ENCODE results near the gene TAX1BP3. TPM values are rescaled to one million over a fixed set of nuclear protein-coding genes. Genes with fewer than 3 reads are reported as not detected.

Gene TAX1BP3
- total and polyA plus RNA-seq, 2 donors (not counting 1 experiment from before 2014, with no cell fraction given): 121 to 141 TPM

DNA sequence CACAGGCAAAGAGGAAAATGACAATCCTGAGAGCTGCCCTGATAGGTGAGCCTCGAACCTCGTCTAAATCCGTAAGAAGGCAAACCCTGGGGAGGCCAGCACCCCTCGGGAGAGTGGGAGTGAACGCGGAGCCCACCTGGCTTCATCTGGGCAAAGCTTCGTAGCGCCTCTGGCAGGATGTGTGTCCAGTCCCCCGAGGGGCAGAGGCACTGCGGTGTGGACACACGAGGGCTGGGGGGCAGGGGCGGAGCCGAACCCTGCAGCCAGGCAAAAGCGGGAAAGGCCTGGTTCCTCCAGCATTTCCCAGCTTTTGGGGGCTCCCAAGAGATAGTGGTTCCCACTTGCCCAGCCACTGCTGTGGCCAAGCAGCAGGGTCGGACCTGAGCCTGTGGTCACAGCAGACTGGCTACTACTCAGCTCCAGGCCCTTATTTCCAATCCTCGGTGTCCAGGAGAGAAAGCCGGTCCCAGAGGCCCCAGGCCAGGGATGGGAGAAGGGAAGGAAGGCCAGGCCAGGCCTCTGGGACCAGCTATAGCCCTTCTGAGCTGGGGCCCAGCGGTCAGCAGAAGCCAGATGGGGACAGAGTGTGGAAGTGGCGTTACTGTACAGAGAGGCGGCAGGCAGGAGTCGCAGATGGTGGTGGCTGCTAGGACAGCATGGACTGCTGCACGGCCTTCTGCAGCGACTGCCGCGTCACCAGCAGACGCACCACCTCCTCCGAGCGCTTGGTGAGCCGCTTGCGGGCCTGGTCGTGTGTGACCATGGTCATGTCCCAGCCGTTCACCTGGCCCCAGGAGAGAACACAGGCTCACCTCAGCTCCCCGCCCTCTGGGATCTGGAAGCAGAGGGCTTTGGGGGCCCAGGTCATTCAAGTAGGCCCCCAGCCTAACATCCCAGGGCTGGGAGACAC, 5.0 kb downstream of the TAX1BP3 start:
- no peak for DNase-seq (ENCODE audit: low read depth in 2 of 2)
- peaks cover 22% of the 10 kb centered on the region for H3K4me1 ChIP-seq (ENCODE audit: control insufficient read depth, extremely low read depth, insufficient read depth, low read length)
- no peaks in the 10 kb centered on the region for H4K20me1 ChIP-seq (ENCODE audit: control insufficient read depth, extremely low read depth, insufficient read depth, low read length)
- H3K79me2 ChIP-seq (ENCODE audit: control insufficient read depth, insufficient read depth, low read length): peaks cover 30% of the 10 kb centered on the region
- H3K27me3 ChIP-seq (ENCODE audit: control insufficient read depth, insufficient read depth, low read length): no peaks in the 10 kb centered on the region
- H3K9me3 ChIP-seq (ENCODE audit: control insufficient read depth, insufficient read depth, low read depth, low read length): no peaks in the 10 kb centered on the region
- H3K4me2 ChIP-seq (ENCODE audit: extremely low read depth, insufficient read depth, low read length): no peak overlapping the region
- peaks cover 32% of the 10 kb centered on the region for H3K36me3 ChIP-seq (ENCODE audit: control insufficient read depth, insufficient read depth, low read length)
- no peak overlapping the region for H3K4me3 ChIP-seq (replicated peaks in 1 of 4; ENCODE audit: control extremely low read depth in 1 of 4, insufficient read depth in 1 of 4, low read depth in 3 of 4, low read length in 4 of 4)
- no peak overlapping the region for H3K27ac ChIP-seq (ENCODE audit: insufficient read depth, low read length)
- no peak overlapping the region for H3K9ac ChIP-seq (ENCODE audit: insufficient read depth, low read length)
- H2AFZ ChIP-seq (ENCODE audit: low read length): no peak overlapping the region
- no peak for TF ChIP-seq EZH2 (IDR thresholded peaks at IDR 0.05; ENCODE audit: low read length, missing control alignments)

- Histone ChIP-seq H3K27ac (ENCODE audit: insufficient read depth, low read length) (peak overlapping the region; percentile 61), H2AFZ (ENCODE audit: low read length) (no peak overlapping the region), H3K9me3 (ENCODE audit: control insufficient read depth, insufficient read depth, low read depth, low read length) (no peaks in the 10 kb centered on the region), H3K27me3 (ENCODE audit: control insufficient read depth, insufficient read depth, low read length) (no peaks in the 10 kb centered on the region), H3K9ac (ENCODE audit: insufficient read depth, low read length) (no peak overlapping the region), H3K79me2 (ENCODE audit: control insufficient read depth, insufficient read depth, low read length) (peaks cover 8% of the 10 kb centered on the region), H3K4me1 (ENCODE audit: control insufficient read depth, extremely low read depth, insufficient read depth, low read length) (peaks cover 13% of the 10 kb centered on the region), H3K36me3 (ENCODE audit: control insufficient read depth, insufficient read depth, low read length) (peaks cover 35% of the 10 kb centered on the region), H3K4me2 (ENCODE audit: extremely low read depth, insufficient read depth, low read length) (no peak overlapping the region), H4K20me1 (ENCODE audit: control insufficient read depth, extremely low read depth, insufficient read depth, low read length) (no peaks in the 10 kb centered on the region), H3K4me3 (replicated peaks in 1 of 4; ENCODE audit: control extremely low read depth in 1 of 4, insufficient read depth in 1 of 4, low read depth in 3 of 4, low read length in 4 of 4) (no peak overlapping the region)
- no peak for DNase-seq (ENCODE audit: low read depth in 2 of 2)
- TF ChIP-seq EZH2 (IDR thresholded peaks at IDR 0.05; ENCODE audit: low read length, missing control alignments): no peak
- TF ChIP-seq CTCF (conservative IDR thresholded peaks at IDR 0.05 in 1 of 2, IDR thresholded peaks at IDR 0.05 in 1 of 2; ENCODE audit: low read depth in 1 of 2, low read length in 2 of 2): no peak
Observed at GRCh38 chr17:3660311-3660891, 8.0 kb downstream of the TAX1BP3 start.

GRCh38 chr17:3659541-3660111, 8.8 kb downstream of the TAX1BP3 start:
- peak; percentile 89 to 94 for DNase-seq (ENCODE audit: low read depth in 2 of 2)
- no peak overlapping the region for H3K9ac ChIP-seq (ENCODE audit: insufficient read depth, low read length)
- no peaks in the 10 kb centered on the region for H3K27me3 ChIP-seq (ENCODE audit: control insufficient read depth, insufficient read depth, low read length)
- no peaks in the 10 kb centered on the region for H4K20me1 ChIP-seq (ENCODE audit: control insufficient read depth, extremely low read depth, insufficient read depth, low read length)
- H3K79me2 ChIP-seq (ENCODE audit: control insufficient read depth, insufficient read depth, low read length): peaks cover 4% of the 10 kb centered on the region
- TF ChIP-seq CTCF (conservative IDR thresholded peaks at IDR 0.05 in 1 of 2, IDR thresholded peaks at IDR 0.05 in 1 of 2; ENCODE audit: low read depth in 1 of 2, low read length in 2 of 2): peak; percentile 32 to 44
- TF ChIP-seq EZH2 (IDR thresholded peaks at IDR 0.05; ENCODE audit: low read length, missing control alignments): no peak
- peak overlapping the region; percentile 8 for H3K4me2 ChIP-seq (ENCODE audit: extremely low read depth, insufficient read depth, low read length)
- no peaks in the 10 kb centered on the region for H3K9me3 ChIP-seq (ENCODE audit: control insufficient read depth, insufficient read depth, low read depth, low read length)
- peak overlapping the region; percentile 72 for H3K27ac ChIP-seq (ENCODE audit: insufficient read depth, low read length)
- H2AFZ ChIP-seq (ENCODE audit: low read length): no peak overlapping the region
- H3K4me1 ChIP-seq (ENCODE audit: control insufficient read depth, extremely low read depth, insufficient read depth, low read length): peaks cover 13% of the 10 kb centered on the region
- H3K4me3 ChIP-seq (replicated peaks in 1 of 4; ENCODE audit: control extremely low read depth in 1 of 4, insufficient read depth in 1 of 4, low read depth in 3 of 4, low read length in 4 of 4): no peak overlapping the region
- H3K36me3 ChIP-seq (ENCODE audit: control insufficient read depth, insufficient read depth, low read length): peaks cover 34% of the 10 kb centered on the region
